Neural cell (in vitro differentiated cells): ENCODE measurements around the gene GPC3. TPM values are rescaled to one million over a fixed set of nuclear protein-coding genes. Genes with fewer than 3 reads are reported as not detected.

Experiments
- H2AFZ ChIP-seq: fragments of 200-600, 300-800 bp; sonication (generic), shearing (Covaris generic); 2 replicates; pipeline ENCODE4 v1.6.0; 2014; ENCODE audit warnings: low read depth, mild to moderate bottlenecking, antibody characterized with exemption, low read length, moderate library complexity
- H3F3A ChIP-seq: fragments of 200-600 bp; shearing (Covaris generic); 2 replicates; pipeline ENCODE4 v1.6.1; 2016; ENCODE audit warnings: mild to moderate bottlenecking, moderate library complexity, mixed read lengths, antibody characterized with exemption, low read length; ENCODE audit not compliant: insufficient read depth, poor library complexity, severe bottlenecking
- H3K27ac ChIP-seq: fragments of 200-600, 300-800 bp; sonication (generic), shearing (Covaris generic); 2 replicates; pipeline ENCODE4 v1.5.1; 2014; ENCODE audit warnings: mild to moderate bottlenecking, low read length, moderate library complexity
- H3K27me3 ChIP-seq: fragments of 300-800, 200-600 bp; sonication (generic), shearing (Covaris generic); 2 replicates; pipeline ENCODE4 v1.6.0; 2014; ENCODE audit warnings: mild to moderate bottlenecking, low read depth, low read length, moderate library complexity; ENCODE audit not compliant: insufficient read depth
- H3K36me3 ChIP-seq: fragments of 300-800, 200-600 bp; sonication (generic), shearing (Covaris generic); 2 replicates; pipeline ENCODE4 v1.5.1; 2014; ENCODE audit warnings: mild to moderate bottlenecking, antibody characterized with exemption, low read length, moderate library complexity; ENCODE audit not compliant: insufficient read depth
- H3K4me2 ChIP-seq: fragments of 300-800, 200-600 bp; sonication (generic), shearing (Covaris generic); 2 replicates; pipeline ENCODE4 v1.6.0; 2014; ENCODE audit warnings: mild to moderate bottlenecking, low read length
- H3K4me3 ChIP-seq: fragments of 300-800, 200-600 bp; sonication (generic), shearing (Covaris generic); 2 replicates; pipeline ENCODE4 v1.5.1; 2014; ENCODE audit warnings: mild to moderate bottlenecking, low read length, moderate library complexity
- H3K79me2 ChIP-seq: fragments of 200-600 bp; shearing (Covaris generic); replicated peaks from 2 replicates; pipeline ENCODE4 v1.6.0; 2014; ENCODE audit warnings: mild to moderate bottlenecking, low read length, moderate library complexity; ENCODE audit not compliant: insufficient read depth
- H3K9ac ChIP-seq: fragments of 300-800, 200-600 bp; sonication (generic), shearing (Covaris generic); 2 replicates; pipeline ENCODE4 v1.6.1; 2016; ENCODE audit warnings: mild to moderate bottlenecking, low read length, mixed read lengths
- H3K9me2 ChIP-seq: fragments of 200-600 bp; shearing (Covaris generic); 2 replicates; pipeline ENCODE4 v1.6.1; 2016; ENCODE audit warnings: mild to moderate bottlenecking, low read length, mixed read lengths; ENCODE audit not compliant: insufficient read depth
- H3K9me3 ChIP-seq: fragments of 200-600, 300-800 bp; sonication (generic), shearing (Covaris generic); 2 replicates; pipeline ENCODE4 v1.6.1; 2016; ENCODE audit warnings: mild to moderate bottlenecking, mixed run types, low read length, moderate library complexity, mixed read lengths
- H4K20me1 ChIP-seq: fragments of 200-600 bp; shearing (Covaris generic); 2 replicates; pipeline ENCODE4 v1.6.1; 2016; ENCODE audit warnings: mild to moderate bottlenecking, mixed run types; ENCODE audit not compliant: insufficient read depth
- EP300 ChIP-seq: fragments of 450-650 bp; conservative IDR thresholded peaks from 2 replicates; pipeline ENCODE4 v1.6.1; 2014; ENCODE audit warnings: antibody characterized with exemption, mild to moderate bottlenecking, moderate library complexity; ENCODE audit not compliant: poor library complexity, severe bottlenecking
- EZH2 ChIP-seq: fragments of 200-600, 300-800 bp; shearing (Covaris generic), sonication (generic); IDR thresholded peaks from 2 replicates; pipeline ENCODE4 v1.6.1; 2014; ENCODE audit warnings: antibody characterized with exemption, low read length, borderline replicate concordance, mild to moderate bottlenecking; ENCODE audit not compliant: insufficient read depth, poor library complexity, severe bottlenecking
- MXI1 ChIP-seq: fragments of 450-650 bp; conservative IDR thresholded peaks from 2 replicates; pipeline ENCODE4 v1.6.1; 2014; ENCODE audit warnings: antibody characterized with exemption, mild to moderate bottlenecking; ENCODE audit not compliant: poor library complexity, severe bottlenecking
- POLR2AphosphoS5 ChIP-seq: IDR thresholded peaks from 2 replicates; pipeline ENCODE4 v1.6.1; 2012
- RAD21 ChIP-seq: fragments of 450-650 bp; conservative IDR thresholded peaks from 2 replicates; pipeline ENCODE4 v1.6.1; 2014; ENCODE audit warnings: antibody characterized with exemption, mild to moderate bottlenecking, moderate library complexity
- SMC3 ChIP-seq: fragments of 450-650 bp; conservative IDR thresholded peaks from 2 replicates; pipeline ENCODE4 v1.6.1; 2014; ENCODE audit warnings: antibody characterized with exemption, mild to moderate bottlenecking, moderate library complexity; ENCODE audit not compliant: poor library complexity
- TAF1 ChIP-seq: IDR thresholded peaks from 2 replicates; pipeline ENCODE4 v1.6.1; 2012; ENCODE audit warnings: low read depth
- polyA plus RNA-seq: library from polyadenylated mRNA; depleted of rRNA; stranded (reverse); fragments of >200 nt; gene quantifications from 2 replicates; pipeline ENCODE4 v1.2.3, GENCODE V29; 2014
- TF ChIP-seq, protein P1 (sequence below): IDR thresholded peaks from 2 replicates; pipeline ENCODE4 v1.6.1; 2012; ENCODE audit warnings: borderline replicate concordance
- TF ChIP-seq, protein P2 (sequence below): fragments of 450-650 bp; IDR thresholded peaks from 2 replicates; pipeline ENCODE4 v1.5.1; 2014; ENCODE audit warnings: antibody characterized with exemption, mild to moderate bottlenecking, moderate library complexity; ENCODE audit not compliant: poor library complexity, severe bottlenecking

GPC3 gene
- polyA plus RNA-seq, 1 donor from 2014 or later, result 2.1 TPM

DNA sequence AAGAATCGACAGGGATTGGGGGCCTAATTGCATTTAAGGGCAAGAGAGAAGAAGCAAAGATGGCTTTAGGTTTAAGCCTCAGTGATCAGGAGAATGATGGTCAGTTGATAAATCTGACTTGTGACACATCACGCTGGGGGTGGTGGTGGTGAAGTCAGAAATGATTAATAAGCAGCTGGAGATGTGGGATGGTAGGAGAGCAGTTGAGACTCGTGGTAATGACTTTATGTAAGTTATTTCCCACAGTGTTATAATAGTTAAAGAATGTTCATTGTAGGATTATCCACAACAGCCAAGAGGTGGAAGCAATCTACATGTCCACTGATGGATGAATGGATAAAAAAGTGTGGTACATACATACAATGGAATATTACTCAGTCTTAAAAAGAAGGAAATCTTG is 391.2 kb downstream of the GPC3 start:
- no peak overlapping the region for H2AFZ ChIP-seq
- H3F3A ChIP-seq, result no peaks in the 10 kb centered on the region
- H3K9me3 ChIP-seq, result no peaks in the 10 kb centered on the region
- no peaks in the 10 kb centered on the region for H3K27me3 ChIP-seq
- no peak overlapping the region for H3K4me2 ChIP-seq
- no peak overlapping the region for H3K27ac ChIP-seq
- no peaks in the 10 kb centered on the region for H3K79me2 ChIP-seq
- H3K9me2 ChIP-seq, result no peaks in the 10 kb centered on the region
- TF ChIP-seq, protein P1, sequence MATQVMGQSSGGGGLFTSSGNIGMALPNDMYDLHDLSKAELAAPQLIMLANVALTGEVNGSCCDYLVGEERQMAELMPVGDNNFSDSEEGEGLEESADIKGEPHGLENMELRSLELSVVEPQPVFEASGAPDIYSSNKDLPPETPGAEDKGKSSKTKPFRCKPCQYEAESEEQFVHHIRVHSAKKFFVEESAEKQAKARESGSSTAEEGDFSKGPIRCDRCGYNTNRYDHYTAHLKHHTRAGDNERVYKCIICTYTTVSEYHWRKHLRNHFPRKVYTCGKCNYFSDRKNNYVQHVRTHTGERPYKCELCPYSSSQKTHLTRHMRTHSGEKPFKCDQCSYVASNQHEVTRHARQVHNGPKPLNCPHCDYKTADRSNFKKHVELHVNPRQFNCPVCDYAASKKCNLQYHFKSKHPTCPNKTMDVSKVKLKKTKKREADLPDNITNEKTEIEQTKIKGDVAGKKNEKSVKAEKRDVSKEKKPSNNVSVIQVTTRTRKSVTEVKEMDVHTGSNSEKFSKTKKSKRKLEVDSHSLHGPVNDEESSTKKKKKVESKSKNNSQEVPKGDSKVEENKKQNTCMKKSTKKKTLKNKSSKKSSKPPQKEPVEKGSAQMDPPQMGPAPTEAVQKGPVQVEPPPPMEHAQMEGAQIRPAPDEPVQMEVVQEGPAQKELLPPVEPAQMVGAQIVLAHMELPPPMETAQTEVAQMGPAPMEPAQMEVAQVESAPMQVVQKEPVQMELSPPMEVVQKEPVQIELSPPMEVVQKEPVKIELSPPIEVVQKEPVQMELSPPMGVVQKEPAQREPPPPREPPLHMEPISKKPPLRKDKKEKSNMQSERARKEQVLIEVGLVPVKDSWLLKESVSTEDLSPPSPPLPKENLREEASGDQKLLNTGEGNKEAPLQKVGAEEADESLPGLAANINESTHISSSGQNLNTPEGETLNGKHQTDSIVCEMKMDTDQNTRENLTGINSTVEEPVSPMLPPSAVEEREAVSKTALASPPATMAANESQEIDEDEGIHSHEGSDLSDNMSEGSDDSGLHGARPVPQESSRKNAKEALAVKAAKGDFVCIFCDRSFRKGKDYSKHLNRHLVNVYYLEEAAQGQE, result no peak
- no peak for TF ChIP-seq POLR2AphosphoS5
- no peak for TF ChIP-seq MXI1
- TF ChIP-seq, protein P2, sequence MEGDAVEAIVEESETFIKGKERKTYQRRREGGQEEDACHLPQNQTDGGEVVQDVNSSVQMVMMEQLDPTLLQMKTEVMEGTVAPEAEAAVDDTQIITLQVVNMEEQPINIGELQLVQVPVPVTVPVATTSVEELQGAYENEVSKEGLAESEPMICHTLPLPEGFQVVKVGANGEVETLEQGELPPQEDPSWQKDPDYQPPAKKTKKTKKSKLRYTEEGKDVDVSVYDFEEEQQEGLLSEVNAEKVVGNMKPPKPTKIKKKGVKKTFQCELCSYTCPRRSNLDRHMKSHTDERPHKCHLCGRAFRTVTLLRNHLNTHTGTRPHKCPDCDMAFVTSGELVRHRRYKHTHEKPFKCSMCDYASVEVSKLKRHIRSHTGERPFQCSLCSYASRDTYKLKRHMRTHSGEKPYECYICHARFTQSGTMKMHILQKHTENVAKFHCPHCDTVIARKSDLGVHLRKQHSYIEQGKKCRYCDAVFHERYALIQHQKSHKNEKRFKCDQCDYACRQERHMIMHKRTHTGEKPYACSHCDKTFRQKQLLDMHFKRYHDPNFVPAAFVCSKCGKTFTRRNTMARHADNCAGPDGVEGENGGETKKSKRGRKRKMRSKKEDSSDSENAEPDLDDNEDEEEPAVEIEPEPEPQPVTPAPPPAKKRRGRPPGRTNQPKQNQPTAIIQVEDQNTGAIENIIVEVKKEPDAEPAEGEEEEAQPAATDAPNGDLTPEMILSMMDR, result no peak
- no peak for TF ChIP-seq EZH2
- no peak for TF ChIP-seq TAF1
- no peak for TF ChIP-seq SMC3
- TF ChIP-seq RAD21, result no peak
- TF ChIP-seq EP300, result no peak
- H3K4me3 ChIP-seq, result no peak overlapping the region
- H4K20me1 ChIP-seq, result no peaks in the 10 kb centered on the region
- H3K36me3 ChIP-seq, result no peaks in the 10 kb centered on the region
- H3K9ac ChIP-seq, result no peak overlapping the region

DNA sequence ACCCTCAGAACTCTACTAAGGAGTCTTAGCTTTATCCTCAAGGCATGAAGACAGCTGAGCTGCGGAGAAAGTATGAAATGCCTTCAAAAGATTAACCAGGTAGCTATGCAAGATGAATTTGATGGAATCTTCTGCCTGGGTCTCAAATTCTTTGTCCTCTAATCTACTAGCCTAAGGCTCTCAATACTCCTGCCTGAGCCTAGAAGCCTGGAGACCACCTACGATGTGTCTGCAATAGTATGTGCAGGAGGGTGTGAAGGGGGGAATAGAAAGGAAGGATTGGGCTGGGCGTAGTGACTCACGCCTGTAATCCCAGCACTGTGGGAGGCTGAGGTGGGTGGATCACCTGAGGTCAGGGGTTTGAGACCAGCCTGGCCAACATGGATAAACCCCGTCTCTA is 391.9 kb downstream of the GPC3 start:
- Histone ChIP-seq H3K9me3 (no peaks in the 10 kb centered on the region), H3K9ac (no peak overlapping the region), H3K9me2 (no peaks in the 10 kb centered on the region), H3K36me3 (no peaks in the 10 kb centered on the region), H3K4me3 (no peak overlapping the region), H3K4me2 (no peak overlapping the region), H3K79me2 (no peaks in the 10 kb centered on the region), H4K20me1 (no peaks in the 10 kb centered on the region), H3K27me3 (no peaks in the 10 kb centered on the region), H2AFZ (no peak overlapping the region), H3K27ac (no peak overlapping the region), H3F3A (no peaks in the 10 kb centered on the region)
- TF ChIP-seq, protein P2, result no peak
- TF ChIP-seq POLR2AphosphoS5, result no peak
- TF ChIP-seq TAF1, result no peak
- TF ChIP-seq RAD21, result no peak
- TF ChIP-seq, protein P1, result no peak
- TF ChIP-seq EZH2, result no peak
- no peak for TF ChIP-seq SMC3
- no peak for TF ChIP-seq MXI1
- TF ChIP-seq EP300, result no peak
